IPS-20b (cell line): ENCODE data around the gene GNG8.

Experiments
- H3K27ac ChIP-seq: one replicate; pipeline ENCODE4 v1.5.1; 2013; ENCODE audit warnings: low read length
- H3K27me3 ChIP-seq: 2 replicates; pipeline ENCODE4 v1.6.1; 2013; ENCODE audit warnings: mild to moderate bottlenecking, low read length, inconsistent platforms; ENCODE audit not compliant: insufficient read depth
- H3K36me3 ChIP-seq: 2 replicates; pipeline ENCODE4 v1.6.1; 2013; ENCODE audit warnings: low read depth, mild to moderate bottlenecking, inconsistent platforms, low read length, moderate library complexity; ENCODE audit not compliant: insufficient read depth
- H3K4me1 ChIP-seq: 2 replicates; pipeline ENCODE4 v1.6.1; 2013; ENCODE audit warnings: mild to moderate bottlenecking, control low read depth, inconsistent platforms, low read length, moderate library complexity; ENCODE audit not compliant: insufficient read depth
- H3K4me3 ChIP-seq: 2 replicates; pipeline ENCODE4 v1.5.1; 2013; ENCODE audit warnings: mild to moderate bottlenecking, low read length, inconsistent platforms
- H3K9ac ChIP-seq: 2 replicates; pipeline ENCODE4 v1.6.1; 2013; ENCODE audit warnings: low read depth, mild to moderate bottlenecking, inconsistent platforms, low read length, moderate library complexity
- H3K9me3 ChIP-seq: 2 replicates; pipeline ENCODE4 v1.6.1; 2013; ENCODE audit warnings: mild to moderate bottlenecking, low read depth, low read length, inconsistent platforms; ENCODE audit not compliant: insufficient read depth

The GNG8 gene

DNA sequence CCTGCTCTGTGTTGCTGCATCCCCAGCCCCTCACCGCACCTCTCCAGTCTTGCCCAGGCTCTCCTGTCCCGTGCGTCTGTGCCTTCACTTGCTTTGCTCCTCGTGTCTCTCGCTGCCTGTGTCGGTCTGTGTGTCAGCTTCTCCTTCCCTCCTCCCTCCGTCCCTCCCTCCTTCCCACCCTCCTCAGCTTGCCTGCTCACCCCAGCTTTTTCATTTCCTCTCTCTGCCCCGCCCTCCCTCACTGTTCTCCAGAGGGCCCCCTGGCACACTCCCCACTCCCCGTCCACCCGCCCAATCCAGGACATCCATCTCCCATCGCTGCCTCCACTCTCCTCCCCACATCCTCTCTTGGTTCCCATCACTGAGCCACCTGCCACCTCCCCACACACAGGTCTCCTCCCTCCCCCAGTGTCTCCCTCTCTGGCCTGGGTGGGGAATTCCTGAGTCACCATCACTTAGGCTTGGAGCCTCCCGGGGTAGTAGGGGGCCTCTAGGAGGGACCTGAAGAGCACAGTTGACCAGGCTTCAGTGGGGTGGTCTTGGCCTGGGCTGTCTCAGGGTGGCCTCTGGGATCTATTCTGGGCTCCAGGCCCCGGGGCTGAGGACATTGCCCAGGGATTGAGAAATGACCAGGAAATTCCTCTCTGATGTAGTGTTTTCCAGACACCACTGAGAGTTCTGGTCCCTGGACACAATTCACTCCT, 10.9 kb downstream of the GNG8 start, which contains the start of gene PTGIR:
TSS of gene PTGIR (minus strand) at position 132 of the 704 bp plus-strand sequence. CDS start 864 bp downstream, outside the sequence.
- H3K4me3 ChIP-seq = no peak within 1 kb of the TSS

GRCh38 chr19:46623915-46624502, 12.0 kb downstream of the GNG8 start:
- H3K9me3 ChIP-seq = no peaks in the 10 kb centered on the region
- no peak overlapping the region for H3K27ac ChIP-seq
- H3K36me3 ChIP-seq = no peaks in the 10 kb centered on the region
- peaks cover 7% of the 10 kb centered on the region; the same call in 1 of the 2 replicates for H3K27me3 ChIP-seq
- no peak overlapping the region for H3K9ac ChIP-seq
- peaks cover 4% of the 10 kb centered on the region; the same call in 1 of the 2 replicates for H3K4me1 ChIP-seq
- H3K4me3 ChIP-seq = no peak overlapping the region

More for the DNA sequence above, 10.9 kb downstream of the GNG8 start, which contains the start of gene PTGIR:
- Histone ChIP-seq H3K27ac (no peak within 1 kb of the TSS), H3K9ac (no peak within 1 kb of the TSS), H3K27me3 (peaks cover 7% of the 10 kb centered on the region; the same call in 1 of the 2 replicates), H3K9me3 (no peaks in the 10 kb centered on the region), H3K36me3 (no peaks in the 10 kb centered on the region), H3K4me1 (peaks cover 4% of the 10 kb centered on the region; the same call in 1 of the 2 replicates)

GRCh38 chr19:46622118-46622446, 13.9 kb downstream of the GNG8 start:
- no peak overlapping the region for H3K4me3 ChIP-seq
- H3K27me3 ChIP-seq = peaks cover 7% of the 10 kb centered on the region; the same call in 1 of the 2 replicates
- H3K4me1 ChIP-seq = peaks cover 4% of the 10 kb centered on the region; the same call in 1 of the 2 replicates
- H3K9ac ChIP-seq = no peak overlapping the region
- no peaks in the 10 kb centered on the region for H3K36me3 ChIP-seq
- no peak overlapping the region for H3K27ac ChIP-seq
- H3K9me3 ChIP-seq = no peaks in the 10 kb centered on the region

- no peak overlapping the region for H3K9ac ChIP-seq
- H3K4me3 ChIP-seq = no peak overlapping the region
- H3K27ac ChIP-seq = no peak overlapping the region
- no peaks in the 10 kb centered on the region for H3K36me3 ChIP-seq
- H3K9me3 ChIP-seq = no peaks in the 10 kb centered on the region
- peaks cover 7% of the 10 kb centered on the region; the same call in 1 of the 2 replicates for H3K27me3 ChIP-seq
- peaks cover 4% of the 10 kb centered on the region; the same call in 1 of the 2 replicates for H3K4me1 ChIP-seq
These were observed 14.5 kb downstream of the GNG8 start for GRCh38 chr19:46621191-46622117.

DNA sequence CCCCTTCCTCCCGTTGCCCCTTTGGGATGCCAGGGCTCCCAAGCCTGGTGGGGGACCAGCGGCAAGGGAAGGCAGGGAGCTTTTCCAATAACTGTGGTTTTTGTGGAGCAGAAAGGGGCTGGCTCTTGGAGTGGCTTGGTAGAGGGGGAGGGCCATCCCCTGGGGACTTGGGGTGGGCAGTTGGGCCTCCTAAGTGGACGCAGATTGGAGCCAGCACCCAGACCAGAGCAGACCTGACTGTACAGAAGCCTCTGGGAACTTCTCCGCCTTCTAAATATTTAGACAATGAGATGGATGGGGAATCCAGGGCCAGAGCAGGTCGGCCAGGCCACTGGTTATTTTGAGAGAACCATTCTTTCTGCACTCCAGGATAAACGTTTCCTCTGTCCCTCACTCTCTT, 15.3 kb downstream of the GNG8 start:
- Histone ChIP-seq H3K4me3 (no peak overlapping the region), H3K9ac (no peak overlapping the region), H3K27ac (no peak overlapping the region), H3K36me3 (no peaks in the 10 kb centered on the region), H3K9me3 (no peaks in the 10 kb centered on the region), H3K4me1 (peaks cover 4% of the 10 kb centered on the region; the same call in 1 of the 2 replicates), H3K27me3 (peaks cover 7% of the 10 kb centered on the region; the same call in 1 of the 2 replicates)

- Histone ChIP-seq H3K9me3 (no peaks in the 10 kb centered on the region), H3K4me1 (peaks cover 4% of the 10 kb centered on the region; the same call in 1 of the 2 replicates), H3K9ac (no peak overlapping the region), H3K4me3 (no peak overlapping the region), H3K36me3 (no peaks in the 10 kb centered on the region), H3K27ac (no peak overlapping the region), H3K27me3 (peaks cover 7% of the 10 kb centered on the region; the same call in 1 of the 2 replicates)
These were observed 15.7 kb downstream of the GNG8 start for GRCh38 chr19:46620267-46620666.

GRCh38 chr19:46618670-46619231, 17.3 kb downstream of the GNG8 start:
- Histone ChIP-seq H3K27ac (no peak overlapping the region), H3K4me1 (peaks cover 4% of the 10 kb centered on the region; the same call in 1 of the 2 replicates), H3K9ac (no peak overlapping the region), H3K9me3 (no peaks in the 10 kb centered on the region), H3K36me3 (no peaks in the 10 kb centered on the region), H3K4me3 (no peak overlapping the region), H3K27me3 (peaks cover 7% of the 10 kb centered on the region; the same call in 1 of the 2 replicates)

DNA sequence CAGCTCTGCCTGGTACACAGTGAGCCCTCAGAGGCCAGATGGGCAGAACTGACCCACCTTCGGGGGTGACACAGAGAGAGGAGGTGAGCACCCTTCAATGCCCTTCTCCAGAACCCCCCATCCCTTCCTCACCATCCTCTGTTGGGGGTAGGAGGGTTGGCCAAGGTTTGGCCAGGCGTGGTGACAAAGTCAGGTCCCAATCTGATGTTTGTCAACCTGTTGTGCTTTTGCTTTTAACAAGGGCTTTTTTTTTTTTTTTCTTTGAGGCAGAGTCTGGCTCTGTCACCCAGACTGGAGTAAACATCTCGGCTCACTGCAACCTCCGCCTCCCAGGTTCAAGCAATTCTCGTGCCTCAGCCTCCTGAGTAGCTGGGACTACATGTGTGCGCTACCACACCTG, 18.4 kb downstream of the GNG8 start:
- Histone ChIP-seq H3K27ac (no peak overlapping the region), H3K9me3 (no peaks in the 10 kb centered on the region), H3K4me1 (peaks cover 4% of the 10 kb centered on the region; the same call in 1 of the 2 replicates), H3K4me3 (no peak overlapping the region), H3K36me3 (no peaks in the 10 kb centered on the region), H3K9ac (no peak overlapping the region), H3K27me3 (peaks cover 7% of the 10 kb centered on the region; the same call in 1 of the 2 replicates)

DNA sequence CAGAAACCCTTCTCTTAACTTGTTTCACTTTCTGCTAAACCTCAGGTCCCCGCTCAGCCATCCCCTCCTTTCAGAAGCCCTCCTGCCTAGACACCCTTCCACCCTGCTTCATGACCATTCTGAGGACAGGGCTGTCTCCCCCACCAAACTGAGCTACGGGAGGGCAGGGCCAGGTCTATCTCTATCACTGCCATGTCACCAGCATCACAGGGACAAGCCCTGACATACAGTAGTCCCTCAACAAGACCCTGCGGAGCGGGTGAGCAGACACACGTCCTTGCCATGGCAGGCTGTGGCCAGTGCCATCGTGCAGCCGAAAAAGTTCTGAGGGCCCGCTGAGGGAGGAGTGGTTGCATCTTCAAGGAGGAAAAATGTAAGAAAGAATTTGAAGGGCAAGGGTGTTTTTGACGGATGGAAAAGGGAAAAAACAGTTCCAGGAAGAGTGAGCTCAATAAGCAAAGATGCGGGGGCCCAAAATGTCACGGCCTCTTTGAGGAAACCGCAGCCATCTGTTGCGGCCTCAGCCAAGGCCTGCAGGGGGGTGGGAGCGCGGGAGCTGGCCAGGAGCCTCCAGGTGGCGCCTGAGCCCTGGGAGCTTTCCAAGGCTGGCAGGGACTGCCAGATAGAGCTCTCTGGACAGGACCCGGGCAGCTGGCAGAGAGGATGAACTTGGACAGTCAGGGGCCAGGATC, 19.2 kb downstream of the GNG8 start:
- Histone ChIP-seq H3K9ac (no peak overlapping the region), H3K27me3 (peaks cover 7% of the 10 kb centered on the region; the same call in 1 of the 2 replicates), H3K9me3 (no peaks in the 10 kb centered on the region)

DNA sequence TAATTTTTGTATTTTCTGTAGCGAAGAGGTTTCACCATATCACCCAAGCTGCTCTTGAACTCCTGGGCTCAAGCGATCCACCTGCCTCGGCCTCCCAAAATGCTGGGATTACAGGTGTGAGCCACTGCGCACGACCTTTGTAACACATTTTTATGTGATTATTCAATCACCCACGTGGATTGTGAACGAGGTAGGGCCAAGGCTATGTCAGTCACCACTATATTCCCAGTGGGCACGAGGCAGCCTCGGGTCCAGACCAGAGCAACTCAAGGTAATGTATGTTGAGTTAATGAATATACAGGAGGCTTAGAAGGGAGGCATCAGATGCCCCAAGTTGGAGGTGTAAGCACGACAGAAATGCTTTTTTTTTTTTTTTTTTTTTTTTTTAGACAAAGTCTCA, 20.0 kb downstream of the GNG8 start:
- Histone ChIP-seq H3K36me3 (no peaks in the 10 kb centered on the region), H3K27me3 (peaks cover 2% of the 10 kb centered on the region; the same call in 1 of the 2 replicates), H3K4me3 (no peak overlapping the region), H3K9ac (no peak overlapping the region), H3K4me1 (no peaks in the 10 kb centered on the region), H3K9me3 (no peaks in the 10 kb centered on the region), H3K27ac (no peak overlapping the region)

More for the DNA sequence above, 19.2 kb downstream of the GNG8 start:
- no peaks in the 10 kb centered on the region for H3K36me3 ChIP-seq
- no peak overlapping the region for H3K27ac ChIP-seq
- peaks cover 4% of the 10 kb centered on the region; the same call in 1 of the 2 replicates for H3K4me1 ChIP-seq
- H3K4me3 ChIP-seq = no peak overlapping the region
